Measurements from ENCODE around the gene APOA5.
"Not testable (repeated sequence)": the region's sequence is repeated elsewhere in the genome, so short reads cannot be mapped to it uniquely, and the experiment has no call there.

Gene APOA5

DNA sequence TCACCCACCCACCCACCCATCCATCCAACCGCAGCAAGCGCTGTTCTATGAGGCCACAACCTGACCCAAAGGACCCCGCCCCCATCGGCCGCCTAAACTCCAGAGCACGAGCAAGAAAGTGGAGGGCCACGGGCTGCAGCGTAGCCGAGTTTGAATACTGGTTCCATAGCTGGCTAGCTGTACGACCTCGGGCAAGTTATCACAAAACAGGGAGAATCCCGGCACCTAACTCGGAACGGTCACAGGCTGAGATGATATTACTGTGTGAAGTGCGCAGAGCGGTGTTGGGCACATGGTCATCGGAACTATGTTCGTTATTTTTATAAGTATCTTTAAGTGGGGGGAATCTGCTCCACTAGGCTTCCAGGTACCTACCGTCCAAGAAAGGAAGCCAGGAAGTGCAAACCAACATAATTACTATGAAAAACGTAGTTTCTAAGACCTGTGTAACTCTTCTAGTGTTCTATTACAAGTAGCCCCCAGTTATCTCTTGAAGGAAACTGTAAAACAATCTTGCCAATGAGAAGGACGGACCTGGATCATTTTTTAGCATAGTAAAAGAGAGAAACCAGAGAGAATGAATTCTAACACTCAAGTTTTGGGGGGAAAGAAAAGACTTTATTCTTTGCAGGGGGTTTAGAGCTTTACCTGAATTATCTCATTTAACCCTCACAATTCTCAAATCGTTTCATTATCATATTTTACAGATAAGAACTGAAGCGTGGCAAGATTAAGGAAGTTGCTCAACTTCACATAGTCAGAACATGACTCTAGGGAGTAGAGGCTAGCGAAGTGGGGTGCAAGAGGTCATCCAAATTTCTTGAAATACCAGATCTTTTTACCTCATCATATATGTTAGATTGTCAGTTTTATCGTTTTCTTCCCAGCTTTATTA is 18.2 kb downstream of the APOA5 start:
- DNase-seq (ENCODE audit: low read depth in 2 of 3, low spot score in 1 of 3): no peak

DNA sequence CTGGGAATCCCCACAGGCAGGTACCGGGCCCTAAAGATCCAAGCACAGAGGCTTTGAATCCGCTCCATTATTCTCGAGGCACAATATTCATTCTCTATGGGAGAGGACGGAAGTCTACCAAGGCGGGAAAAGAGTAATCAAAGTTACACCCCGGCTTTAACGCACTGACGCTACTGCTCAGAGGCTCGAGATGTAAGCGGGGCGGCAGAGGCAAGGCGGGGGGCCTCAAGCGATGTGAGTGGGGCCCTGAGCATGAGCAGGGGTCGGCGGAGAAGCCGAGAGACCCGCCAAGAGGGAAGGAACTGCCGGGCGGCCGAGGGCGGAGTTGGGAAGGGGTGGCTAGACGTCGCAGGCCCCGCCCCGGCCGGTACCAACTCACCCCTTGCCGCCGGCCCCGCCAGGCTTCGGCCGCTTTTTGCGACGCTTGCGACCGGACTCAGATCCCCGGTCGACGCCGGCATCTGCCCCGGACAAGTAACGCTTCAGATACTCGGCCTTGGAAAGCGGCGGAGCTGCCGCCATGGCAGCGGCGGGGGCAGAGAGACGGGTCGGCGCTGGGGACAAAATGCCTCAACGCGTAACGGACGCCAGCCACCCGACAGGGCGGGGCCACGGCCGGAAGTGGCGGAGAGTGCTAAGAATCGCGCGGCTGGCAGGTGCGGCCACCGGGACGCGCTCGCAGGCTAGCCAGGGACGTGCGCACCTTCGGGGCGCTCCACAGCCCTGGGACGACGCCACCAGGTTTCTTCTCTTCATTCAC is 19.1 kb downstream of the APOA5 start, which contains the start of gene BUD13:
Gene BUD13, minus strand, starts transcription at position 545 of the 760 bp plus-strand sequence. Its CDS starts 23 bp downstream, at position 522.
- peak; percentile 84 to 95 (median 94) for DNase-seq (ENCODE audit: low read depth in 2 of 3, low spot score in 1 of 3)

- DNase-seq (ENCODE audit: low read depth in 2 of 3, low spot score in 1 of 3): no peak
These were observed 19.7 kb downstream of the APOA5 start for GRCh38 chr11:116771935-116772334.

GRCh38 chr11:116762132-116762531 is 29.5 kb downstream of the APOA5 start:
- DNase-seq (ENCODE audit: low read depth in 2 of 3, low spot score in 1 of 3): no peak

DNA sequence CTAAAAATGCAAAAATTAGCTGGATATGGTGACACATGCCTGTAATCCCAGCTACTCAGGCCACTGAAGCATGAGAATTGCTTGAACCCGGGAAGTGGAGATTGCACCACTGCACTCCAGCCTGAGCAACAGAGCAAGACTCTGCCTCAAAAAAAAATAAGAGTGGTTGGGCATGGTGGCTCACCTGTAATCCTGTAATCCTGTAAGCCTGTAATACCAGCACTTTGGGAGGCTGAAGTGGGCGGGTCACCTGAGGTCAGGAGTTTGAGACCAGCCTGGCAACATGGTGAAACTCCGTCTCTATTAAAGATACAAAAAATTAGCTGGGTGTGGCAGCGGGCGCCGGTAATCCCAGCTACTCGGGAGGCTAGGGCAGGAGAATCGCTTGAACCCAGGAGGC is 35.6 kb downstream of the APOA5 start:
- DNase-seq (ENCODE audit: low read depth in 2 of 3, low spot score in 1 of 3): not testable (repeated sequence)

GRCh38 chr11:116750070-116750718 is 41.5 kb downstream of the APOA5 start:
- DNase-seq (ENCODE audit: low read depth in 2 of 3, low spot score in 1 of 3): no peak

DNA sequence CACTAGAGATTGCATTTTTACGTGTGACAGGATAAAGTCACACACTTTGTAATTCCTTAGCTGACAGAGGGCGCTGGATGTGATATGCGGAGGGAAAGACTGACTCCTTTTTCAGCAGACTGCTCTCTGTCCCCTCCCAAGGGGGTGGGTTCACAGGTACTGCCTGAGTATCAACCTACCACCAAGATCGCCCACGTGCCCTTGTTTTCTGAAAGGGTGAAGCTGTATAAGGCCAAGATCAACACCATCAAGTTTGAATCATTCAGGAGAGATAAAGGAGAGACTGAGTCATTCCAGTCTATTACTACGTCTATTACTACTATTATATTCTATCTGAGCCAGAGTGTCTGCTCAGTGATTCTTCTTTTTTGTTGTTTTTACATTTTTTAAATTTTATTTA is 49.6 kb downstream of the APOA5 start:
- no peak for DNase-seq (ENCODE audit: low read depth in 2 of 3, low spot score in 1 of 3)

GRCh38 chr11:116740741-116741140 is 50.9 kb downstream of the APOA5 start:
- DNase-seq (ENCODE audit: low read depth in 2 of 3, low spot score in 1 of 3): no peak

All from stimulated activated CD4-positive, alpha-beta T cell treated with anti-CD3 and anti-CD28 coated beads, Interleukin-12 subunit alpha, Interleukin-12 subunit beta, amount 100 ng/mL, for 48 hours (primary cell).